UCSD-AML1 (cell line): ENCODE measurements around the gene RASSF4.

ENCODE experiments used
- DNase-seq: peaks from one replicate; lab custom pipeline; 2025; ENCODE audit not compliant: unreplicated experiment; lab: John Stamatoyannopoulos, UW

Gene RASSF4

DNA sequence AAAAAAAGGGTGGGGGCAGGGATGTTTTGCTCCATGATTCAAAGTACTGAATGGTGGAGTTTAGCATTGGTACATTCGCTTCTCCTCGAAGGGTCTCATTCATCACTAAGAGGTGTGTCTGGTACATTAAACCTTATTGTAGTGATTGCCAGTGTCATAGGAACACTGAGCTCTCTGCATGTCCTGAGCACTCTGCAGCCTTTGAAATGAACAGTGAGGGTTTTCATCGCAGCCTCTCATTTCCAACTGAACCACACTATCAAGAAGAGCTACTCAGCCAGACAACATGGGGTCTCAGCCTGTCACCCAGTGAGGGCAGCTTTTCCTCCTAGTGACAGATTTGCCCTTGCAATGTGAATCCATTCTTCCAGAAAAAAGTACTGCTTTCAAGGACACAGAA, 26.6 kb downstream of the RASSF4 start:
- no peak for DNase-seq

DNA sequence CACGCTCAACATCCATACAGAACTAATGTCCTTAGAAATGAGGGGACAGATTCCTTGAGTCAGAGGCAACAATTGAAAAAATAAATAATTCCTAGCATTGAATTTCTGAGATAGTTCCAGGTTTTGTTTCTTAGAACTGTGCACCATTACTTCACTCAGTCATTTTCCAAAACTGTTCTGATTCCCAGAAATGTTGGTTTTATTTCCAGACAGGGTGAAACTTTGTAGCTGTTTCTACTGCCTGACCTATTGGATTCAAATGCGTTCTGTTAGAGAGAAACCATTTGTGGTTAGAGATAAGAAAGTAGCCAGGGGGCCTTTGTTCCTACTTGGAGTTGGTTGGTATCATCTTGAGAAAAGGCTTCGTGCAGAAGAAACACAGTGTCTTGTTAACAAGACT, 27.1 kb downstream of the RASSF4 start:
- no peak for DNase-seq

GRCh38 chr10:44988957-44989585, 29.5 kb downstream of the RASSF4 start:
- DNase-seq = no peak

DNA sequence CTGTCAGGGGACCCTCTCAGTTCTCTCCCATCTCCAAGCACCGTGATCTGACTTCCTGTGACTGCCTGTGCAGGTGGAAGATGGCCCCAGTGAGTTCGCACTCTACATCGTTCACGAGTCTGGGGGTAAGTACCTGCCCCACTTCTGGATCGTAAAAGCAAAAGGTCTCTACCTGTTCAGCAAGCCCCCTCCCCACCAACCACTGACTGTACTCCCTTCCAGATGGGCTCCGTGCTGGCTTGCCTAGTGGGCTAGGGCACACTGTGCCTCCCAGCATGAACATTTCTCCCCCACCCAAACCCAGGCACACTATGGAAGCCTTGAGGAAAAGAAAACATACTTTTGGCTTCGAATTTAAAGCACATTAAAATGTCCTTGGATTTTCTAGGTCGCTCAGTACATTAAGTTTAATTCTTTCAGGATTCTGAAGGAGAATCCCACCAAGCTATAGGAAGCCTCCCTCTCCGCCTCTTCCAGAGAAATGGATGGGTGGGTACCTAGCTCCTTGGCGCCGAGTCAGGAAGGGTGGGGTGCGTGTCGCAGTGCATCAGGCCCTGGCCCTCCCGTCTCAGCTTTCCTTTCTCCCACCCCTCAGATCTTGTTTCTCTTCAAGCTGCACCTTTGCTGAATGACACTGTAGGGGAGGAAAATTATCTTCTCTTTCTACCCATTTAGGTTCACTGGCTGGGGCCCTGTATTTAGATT, 30.1 kb downstream of the RASSF4 start:
- DNase-seq = no peak

GRCh38 chr10:44990302-44990655, 30.7 kb downstream of the RASSF4 start:
- no peak for DNase-seq

DNA sequence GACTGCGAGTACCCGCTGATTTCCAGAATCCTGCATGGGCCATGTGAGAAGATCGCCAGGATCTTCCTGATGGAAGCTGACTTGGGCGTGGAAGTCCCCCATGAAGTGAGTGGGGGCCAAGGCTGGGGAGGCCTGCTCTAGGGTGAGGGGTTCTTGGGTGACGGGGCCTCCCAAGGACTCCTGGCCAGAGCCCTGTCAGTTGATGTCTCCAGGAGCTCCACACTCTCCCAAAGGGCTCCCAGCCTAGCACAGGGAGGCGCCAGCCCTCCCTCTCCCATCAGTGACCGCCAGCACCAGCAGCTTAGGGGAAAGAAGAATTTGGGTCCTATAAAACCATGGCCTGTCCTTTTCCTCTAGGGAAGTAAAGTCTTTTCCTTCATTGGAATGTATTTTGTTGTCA, 31.4 kb downstream of the RASSF4 start:
- DNase-seq = no peak

GRCh38 chr10:44991571-44991970, 32.0 kb downstream of the RASSF4 start:
- DNase-seq = no peak

DNA sequence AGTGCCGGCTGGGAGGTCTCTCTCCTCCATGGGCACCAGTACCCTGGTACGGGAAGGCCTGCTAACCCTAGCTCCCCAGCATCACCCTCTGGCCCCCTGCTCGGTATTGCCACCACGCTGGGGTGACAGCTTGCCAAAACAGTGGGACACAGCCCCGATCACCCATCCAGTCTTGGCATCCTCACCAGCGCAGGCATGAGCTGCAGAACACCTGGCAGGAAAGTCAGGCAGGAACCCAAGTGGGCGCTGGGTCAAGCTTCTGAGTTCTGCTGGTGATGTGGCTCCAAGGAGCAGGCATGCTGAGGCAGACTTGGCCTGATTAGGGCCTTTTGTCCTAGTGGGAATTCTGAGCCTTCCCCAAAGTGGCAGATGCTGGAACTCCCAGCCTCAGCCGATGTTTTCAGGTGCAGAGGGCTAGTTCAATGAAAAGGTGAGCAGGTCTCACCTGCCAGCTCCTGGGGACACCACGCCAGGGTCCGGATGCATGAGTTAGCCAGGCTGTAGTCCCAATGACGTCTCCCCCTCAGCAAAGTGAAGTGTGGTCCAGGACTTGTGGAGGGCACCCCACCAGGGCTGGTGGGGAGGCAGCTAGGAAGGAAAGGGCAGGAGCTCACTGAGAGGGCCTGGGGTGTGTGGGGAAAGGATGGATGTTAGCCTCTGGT, 32.6 kb downstream of the RASSF4 start:
- DNase-seq = no peak

GRCh38 chr10:44992732-44993225, 33.2 kb downstream of the RASSF4 start:
- DNase-seq = no peak

DNA sequence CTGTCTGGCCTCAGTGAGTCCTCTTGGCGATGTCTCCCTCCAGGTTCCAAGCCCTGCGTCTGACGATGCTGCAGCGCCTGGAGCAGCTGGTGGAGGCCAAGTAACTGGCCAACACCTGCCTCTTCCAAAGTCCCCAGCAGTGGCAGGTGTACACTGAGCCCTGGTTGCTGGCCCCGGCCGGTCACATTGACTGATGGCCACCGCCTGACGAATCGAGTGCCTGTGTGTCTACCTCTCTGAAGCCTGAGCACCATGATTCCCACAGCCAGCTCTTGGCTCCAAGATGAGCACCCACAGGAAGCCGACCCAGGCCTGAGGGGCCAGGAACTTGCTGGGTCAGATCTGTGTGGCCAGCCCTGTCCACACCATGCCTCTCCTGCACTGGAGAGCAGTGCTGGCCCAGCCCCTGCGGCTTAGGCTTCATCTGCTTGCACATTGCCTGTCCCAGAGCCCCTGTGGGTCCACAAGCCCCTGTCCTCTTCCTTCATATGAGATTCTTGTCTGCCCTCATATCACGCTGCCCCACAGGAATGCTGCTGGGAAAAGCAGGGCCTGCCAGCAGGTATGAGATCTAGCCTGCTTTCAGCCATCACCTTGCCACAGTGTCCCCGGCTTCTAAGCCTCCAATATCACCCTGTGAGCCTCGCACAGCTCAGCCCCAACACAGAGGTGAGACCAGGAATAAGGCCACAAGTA, 33.8 kb downstream of the RASSF4 start:
- no peak for DNase-seq

DNA sequence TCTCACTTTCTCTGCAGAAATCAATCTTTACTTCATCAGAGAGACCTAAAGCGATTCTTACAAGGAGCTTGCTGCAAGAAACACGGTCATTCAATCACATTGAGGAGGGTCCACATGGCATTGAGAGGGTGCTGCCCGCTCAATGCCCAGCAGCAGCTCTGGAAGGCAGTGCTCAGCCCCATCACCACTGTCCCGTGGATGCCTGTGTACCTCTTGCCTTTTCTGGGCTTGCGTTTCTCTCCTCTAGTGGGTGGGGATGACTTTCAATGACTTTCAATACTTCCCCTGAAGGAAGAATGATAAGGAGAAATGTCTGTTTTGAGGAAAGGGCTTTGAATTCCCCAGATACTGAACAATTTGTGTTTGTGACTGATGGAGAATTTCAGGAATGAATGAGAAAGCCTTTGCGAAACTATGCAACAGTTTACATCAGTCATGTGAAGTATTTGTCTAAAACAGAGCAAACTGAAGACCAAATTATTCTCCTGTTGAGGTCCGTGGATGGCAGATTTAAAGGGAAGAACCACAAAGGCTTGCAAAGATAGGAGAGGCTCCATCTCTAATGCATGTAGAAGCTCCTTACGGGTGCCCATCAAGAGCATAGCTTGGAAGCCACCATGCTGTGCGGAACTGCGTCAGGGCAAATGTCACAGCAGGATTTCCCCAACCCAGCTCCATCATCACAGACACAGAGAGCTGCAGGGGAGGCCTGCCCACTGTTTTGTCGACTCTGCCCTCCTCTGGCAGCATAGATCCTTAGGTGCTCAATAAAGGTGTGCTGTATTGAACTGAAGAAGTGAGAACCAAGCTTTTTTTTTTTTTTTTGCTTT, 34.5 kb downstream of the RASSF4 start:
- no peak for DNase-seq

GRCh38 chr10:44994752-44995530, 35.3 kb downstream of the RASSF4 start:
- no peak for DNase-seq

GRCh38 chr10:44995581-44995913, 35.9 kb downstream of the RASSF4 start:
- DNase-seq = no peak

- no peak for DNase-seq
Observed at GRCh38 chr10:44995914-44996669, 36.5 kb downstream of the RASSF4 start.

DNA sequence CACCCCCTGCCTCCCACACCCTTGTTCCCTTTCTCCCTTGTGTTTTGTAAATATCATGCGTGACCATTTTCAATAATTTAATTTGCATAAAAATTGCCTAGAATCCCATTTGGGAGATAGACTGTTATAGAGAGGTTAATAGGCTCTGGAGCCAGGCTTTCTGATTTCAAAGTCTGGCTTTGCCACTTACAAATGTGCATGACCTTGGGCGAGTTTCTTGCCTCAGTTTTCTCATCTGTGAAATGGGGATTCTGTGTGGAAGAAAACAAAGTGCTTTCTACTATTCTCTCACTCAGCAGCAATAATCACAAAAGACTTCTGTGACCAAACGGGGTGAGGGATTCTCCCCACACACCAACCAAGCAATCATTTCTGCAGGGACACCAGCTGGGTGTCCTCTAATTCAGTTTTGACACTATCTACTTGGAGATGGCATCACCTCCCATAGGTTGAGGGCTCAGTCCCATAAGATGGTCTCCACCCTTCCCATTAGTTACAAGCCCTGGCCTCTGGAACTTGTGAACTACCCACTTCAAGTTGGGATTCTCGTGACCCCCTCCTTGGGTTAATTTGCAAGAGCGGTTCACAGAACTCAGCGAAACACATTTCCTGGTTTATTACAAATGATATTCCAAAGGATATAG, 37.6 kb downstream of the RASSF4 start:
- DNase-seq = no peak

DNA sequence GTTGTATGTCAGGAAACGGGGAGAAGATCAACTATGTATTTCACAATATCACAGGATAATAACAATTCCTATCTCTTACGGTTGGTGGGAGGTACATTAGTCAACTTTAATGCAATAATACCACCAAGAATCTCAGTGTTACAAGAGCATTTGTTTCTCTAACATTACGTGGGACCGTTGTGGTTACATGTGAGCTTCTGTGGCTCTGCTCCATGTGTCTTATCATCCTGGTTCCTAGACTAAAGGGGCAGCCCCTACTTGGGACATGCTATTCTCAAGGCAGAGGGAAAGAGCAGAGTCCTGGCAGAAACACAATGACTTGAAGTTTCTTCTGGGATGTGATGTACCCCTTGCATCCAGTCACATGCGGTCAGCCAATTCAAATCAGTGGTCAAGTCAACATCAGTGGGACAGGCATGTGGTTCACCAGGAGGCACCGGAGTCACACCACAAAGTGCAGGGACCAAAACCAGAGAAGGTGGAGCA, 38.6 kb downstream of the RASSF4 start:
- DNase-seq = no peak

GRCh38 chr10:45000138-45000751, 40.6 kb downstream of the RASSF4 start:
- DNase-seq = no peak

- DNase-seq = no peak
Observed at GRCh38 chr10:45000752-45001380, 41.3 kb downstream of the RASSF4 start, which contains the start of gene ZNF22. TSS of gene ZNF22 (plus strand) at chr10:45000923. CDS start at chr10:45003369, 2,446 bp downstream.
